Hippocampal formation (tissue), 2 donors: Measurements from ENCODE around the gene GPR35.
A peak's percentile ranks its signal among the peaks of the same experiment; 100 is the strongest.
"Not testable (repeated sequence)": the region's sequence is repeated elsewhere in the genome, so short reads cannot be mapped to it uniquely, and the experiment has no call there.

Source experiments
- DNase-seq, 2 donors: peaks; one replicate each; lab custom pipeline; 2025; lab: John Stamatoyannopoulos, UW

Gene GPR35

GRCh38 chr2:240602266-240603050 is 22.8 kb upstream of the GPR35 start:
- no peak for DNase-seq

GRCh38 chr2:240603081-240603835 is 22.0 kb upstream of the GPR35 start:
- no peak for DNase-seq

- DNase-seq, result no peak
These were observed 21.4 kb upstream of the GPR35 start for GRCh38 chr2:240603846-240604245.

GRCh38 chr2:240604291-240604938 is 20.9 kb upstream of the GPR35 start:
- peak; percentile 62 to 81 for DNase-seq

GRCh38 chr2:240604939-240605716 is 20.2 kb upstream of the GPR35 start:
- no peak for DNase-seq

GRCh38 chr2:240605867-240606743 is 19.2 kb upstream of the GPR35 start:
- DNase-seq, result no peak

GRCh38 chr2:240611601-240612210 is 13.6 kb upstream of the GPR35 start:
- no peak for DNase-seq

GRCh38 chr2:240613781-240614180 is 11.5 kb upstream of the GPR35 start:
- no peak for DNase-seq

GRCh38 chr2:240614391-240614790 is 10.9 kb upstream of the GPR35 start:
- no peak for DNase-seq

- DNase-seq, result no peak
These were observed 9.9 kb upstream of the GPR35 start for GRCh38 chr2:240615396-240615795.

- DNase-seq, result no peak
These were observed 9.3 kb upstream of the GPR35 start for GRCh38 chr2:240615820-240616547.

GRCh38 chr2:240616860-240617666 is 8.2 kb upstream of the GPR35 start:
- not testable (repeated sequence) for DNase-seq

GRCh38 chr2:240618776-240619175 is 6.5 kb upstream of the GPR35 start:
- DNase-seq, result no peak

- DNase-seq, result no peak
These were observed 5.7 kb upstream of the GPR35 start for GRCh38 chr2:240619506-240620148.

GRCh38 chr2:240620149-240620731 is 5.0 kb upstream of the GPR35 start:
- DNase-seq, result no peak

GRCh38 chr2:240620859-240621258 is 4.4 kb upstream of the GPR35 start:
- no peak for DNase-seq

- no peak for DNase-seq
These were observed 3.2 kb upstream of the GPR35 start for GRCh38 chr2:240622060-240622411.

- DNase-seq, result no peak
These were observed 2.6 kb upstream of the GPR35 start for GRCh38 chr2:240622531-240623235.
